GM18505 (cell line): ENCODE data around the gene UNKL.

Experiments used
- ATAC-seq: cut with Tn5 transposase; IDR thresholded peaks from one replicate; pipeline ENCODE4 v1.9.1; 2021; ENCODE audit not compliant: unreplicated experiment
- POLR2A ChIP-seq: IDR thresholded peaks from 4 replicates; pipeline ENCODE4 v1.6.1; 2011; ENCODE audit warnings: borderline replicate concordance; ENCODE audit not compliant: insufficient read depth, insufficient read length; ENCODE audit errors: extremely low read depth

UNKL gene

GRCh38 chr16:1350691-1351090 lies 63.8 kb downstream of the UNKL start:
- no peak for TF ChIP-seq POLR2A
- ATAC-seq = no peak

DNA sequence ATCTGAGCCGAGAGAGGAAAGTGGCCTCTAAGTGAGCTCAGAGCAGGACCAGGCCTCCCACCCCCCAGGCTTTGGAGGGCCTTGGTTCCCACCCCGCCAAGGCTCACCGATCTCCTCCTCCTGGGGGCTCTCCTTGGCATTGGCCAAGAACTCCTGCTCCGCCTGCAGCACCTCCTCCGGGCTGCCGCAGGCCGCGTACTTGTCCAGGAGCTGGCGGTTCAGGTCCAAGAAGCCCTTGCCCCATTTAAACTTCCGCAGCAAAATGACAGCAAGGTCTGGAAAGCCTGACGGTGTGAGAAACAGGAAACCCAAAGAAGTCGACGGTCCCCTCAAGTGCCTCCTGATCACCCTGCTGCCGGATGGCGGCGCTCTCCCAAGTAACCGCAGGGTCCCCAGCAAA lies 64.6 kb downstream of the UNKL start:
- no peak for ATAC-seq
- TF ChIP-seq POLR2A = no peak

DNA sequence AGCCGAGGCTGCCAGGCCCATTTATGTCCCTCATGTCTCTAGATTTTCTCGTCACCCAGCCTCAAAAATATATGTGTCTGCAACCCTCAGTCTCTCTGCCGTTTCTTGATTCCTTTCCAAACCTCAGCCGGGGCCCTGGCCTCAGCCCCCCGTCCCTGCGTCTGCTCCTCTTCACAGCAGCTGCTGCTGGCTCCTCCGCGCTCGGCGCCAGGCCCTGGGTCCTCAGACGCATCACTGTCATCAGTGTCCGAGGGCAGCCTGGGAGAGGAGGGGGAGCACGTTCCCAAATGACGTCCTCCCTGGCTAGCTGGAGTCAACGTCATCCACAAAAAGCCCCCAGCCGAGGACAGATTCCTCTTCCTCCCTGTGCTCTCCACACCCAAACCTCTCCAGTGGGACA lies 65.2 kb downstream of the UNKL start:
- TF ChIP-seq POLR2A = no peak
- no peak for ATAC-seq

DNA sequence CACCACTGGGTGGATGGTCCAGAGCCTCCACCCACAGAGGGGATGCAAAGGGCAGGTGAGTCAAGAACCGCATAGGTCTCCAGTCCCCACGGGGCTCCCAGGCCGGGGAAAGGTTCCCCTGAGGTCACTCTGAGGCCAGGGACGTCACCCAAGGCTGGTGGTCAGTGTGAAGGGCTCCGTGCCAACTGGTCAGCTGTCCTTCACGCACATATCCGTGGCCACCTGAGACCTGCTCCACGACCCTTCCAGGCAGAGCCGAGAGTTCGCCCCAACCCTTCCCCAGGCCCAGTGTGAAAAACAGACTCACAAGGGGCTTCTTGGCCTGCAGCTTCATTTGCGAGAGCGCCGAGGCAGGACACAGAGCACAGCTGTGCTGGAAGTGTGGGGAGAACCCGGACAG lies 65.6 kb downstream of the UNKL start:
- TF ChIP-seq POLR2A = no peak
- no peak for ATAC-seq

DNA sequence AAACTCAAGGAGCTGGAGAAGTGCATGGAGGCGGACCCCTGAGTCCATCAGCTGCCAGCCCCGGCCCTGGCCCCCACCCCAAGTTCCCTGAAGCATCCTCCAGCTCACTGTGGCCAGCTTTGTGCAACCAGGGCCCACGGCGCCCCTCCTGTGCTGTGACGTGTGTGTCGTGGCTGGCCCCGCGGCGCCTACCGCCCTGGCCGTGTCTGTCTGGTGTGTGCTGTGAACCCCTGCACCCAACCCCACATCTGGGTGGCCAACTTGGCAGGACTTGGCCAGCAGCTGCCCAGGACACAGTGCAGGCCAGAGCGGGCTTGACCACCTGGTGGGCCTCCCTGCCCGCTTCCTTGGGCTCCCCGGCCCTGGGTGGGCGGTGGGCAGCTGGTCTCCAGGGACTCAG lies 66.1 kb downstream of the UNKL start:
- no peak for TF ChIP-seq POLR2A
- ATAC-seq = no peak

- no peak for TF ChIP-seq POLR2A
Observed at GRCh38 chr16:1347962-1348361, 66.5 kb downstream of the UNKL start.

DNA sequence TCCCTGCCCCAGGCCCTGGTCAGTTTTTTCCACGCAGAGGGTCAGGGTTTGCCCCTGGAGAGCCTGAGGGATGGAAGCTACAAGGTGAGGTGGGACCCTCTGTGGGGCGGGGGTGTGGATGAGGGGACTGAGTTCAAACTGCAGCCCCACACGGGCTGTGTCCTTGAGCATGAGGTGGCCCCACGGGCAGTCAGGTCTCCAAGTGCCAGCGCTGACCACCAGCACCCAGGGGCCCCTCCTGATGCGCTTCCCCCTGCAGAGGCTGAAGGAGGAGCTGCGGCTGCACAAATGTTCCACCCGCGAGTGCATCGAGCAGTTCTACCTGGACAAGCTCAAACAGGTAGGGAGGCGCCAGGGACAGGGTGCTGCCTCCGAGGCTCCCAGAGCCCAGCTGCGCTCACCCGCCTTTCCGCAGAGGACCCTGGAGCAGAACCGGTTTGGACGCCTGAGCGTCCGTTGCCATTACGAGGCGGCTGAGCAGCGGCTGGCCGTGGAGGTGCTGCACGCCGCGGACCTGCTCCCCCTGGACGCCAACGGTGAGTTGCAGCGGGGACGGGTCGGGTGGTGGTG lies 67.1 kb downstream of the UNKL start:
- no peak for ATAC-seq
- no peak for TF ChIP-seq POLR2A

More at GRCh38 chr16:1347962-1348361, 66.5 kb downstream of the UNKL start:
- ATAC-seq = no peak

- TF ChIP-seq POLR2A = no peak
- ATAC-seq = no peak
Observed at GRCh38 chr16:1346422-1347285, 67.8 kb downstream of the UNKL start.

DNA sequence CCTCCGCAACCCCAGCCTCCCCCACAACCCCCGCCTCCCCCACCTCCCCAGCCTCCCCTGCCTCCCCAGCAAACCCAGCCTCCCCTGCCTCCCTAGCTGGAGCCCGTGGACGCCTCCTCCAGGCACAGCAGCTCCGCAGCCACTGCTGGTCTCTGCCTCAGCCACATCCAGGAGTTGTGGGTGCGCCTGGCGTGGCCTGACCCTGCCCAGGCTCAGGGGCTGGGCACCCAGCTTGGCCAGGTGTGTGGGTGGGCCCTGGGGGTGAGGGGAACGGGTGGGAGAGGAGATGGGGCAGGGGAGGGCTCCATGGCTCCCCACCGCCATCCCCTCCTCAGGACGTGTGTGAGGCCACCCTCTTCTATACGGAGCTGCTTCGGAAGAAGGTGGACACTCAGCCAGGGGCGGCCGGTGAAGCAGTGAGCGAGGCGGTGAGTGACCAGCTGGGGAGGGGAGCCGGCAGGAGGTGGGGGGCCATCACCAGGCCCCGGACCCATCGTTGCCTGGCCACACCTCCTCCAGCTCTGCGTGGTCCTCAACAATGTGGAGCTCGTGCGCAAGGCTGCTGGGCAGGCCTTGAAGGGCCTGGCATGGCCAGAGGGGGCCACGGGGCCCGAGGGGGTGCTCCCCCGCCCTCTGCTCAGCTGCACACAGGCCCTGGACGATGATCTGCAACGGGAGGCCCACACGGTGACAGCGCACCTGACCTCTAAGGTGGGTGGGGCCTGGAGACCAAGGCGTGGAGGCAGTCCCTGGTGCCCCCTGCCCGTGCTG lies 68.7 kb downstream of the UNKL start:
- no peak for TF ChIP-seq POLR2A
- ATAC-seq = no peak

- TF ChIP-seq POLR2A = no peak
- ATAC-seq = no peak
Observed at GRCh38 chr16:1345087-1345486, 69.4 kb downstream of the UNKL start.

DNA sequence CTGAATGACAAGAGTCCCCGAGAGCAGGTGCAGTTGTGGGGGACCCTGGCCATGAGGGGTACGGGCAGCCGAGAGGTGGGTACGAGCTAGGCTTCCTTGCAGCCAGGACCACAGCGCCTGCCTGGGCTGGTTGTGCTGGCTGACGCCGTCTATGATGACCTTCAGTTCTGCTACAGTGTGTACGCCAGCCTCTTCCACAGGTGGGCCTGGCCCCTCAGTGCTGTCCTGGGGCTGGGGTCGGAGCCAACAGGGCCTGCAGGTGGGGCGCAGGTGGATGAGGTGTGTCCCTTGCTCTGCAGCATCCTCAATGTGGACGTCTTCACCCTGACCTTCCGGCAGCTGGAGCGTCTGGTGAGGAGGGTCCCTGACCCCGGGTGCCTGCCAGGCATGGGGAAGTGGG lies 70.0 kb downstream of the UNKL start:
- no peak for ATAC-seq
- no peak for TF ChIP-seq POLR2A

GRCh38 chr16:1343428-1344242 lies 70.9 kb downstream of the UNKL start:
- no peak for ATAC-seq
- TF ChIP-seq POLR2A = no peak
